Brain microvascular endothelial cell (primary cell): ENCODE results near the gene SAFB2.
A peak's percentile ranks its signal among the peaks of the same experiment; 100 is the strongest.

Experiments used
- DNase-seq: peaks from one replicate; pipeline ENCODE4 v3.0.0-alpha.2; 2020
- H3K27ac ChIP-seq: fragments of 250-450 bp; sonication (Bioruptor Pico); 2 replicates; pipeline ENCODE4 v1.5.1; 2020; ENCODE audit warnings: mild to moderate bottlenecking, moderate library complexity
- H3K27me3 ChIP-seq: fragments of 250-450 bp; sonication (Bioruptor Pico); replicated peaks from 2 replicates; pipeline ENCODE4 v1.5.1; 2020; ENCODE audit warnings: mild to moderate bottlenecking
- H3K36me3 ChIP-seq: fragments of 250-450 bp; sonication (Bioruptor Pico); replicated peaks from 2 replicates; pipeline ENCODE4 v1.5.1; 2020; ENCODE audit warnings: mild to moderate bottlenecking
- H3K4me3 ChIP-seq: 2 replicates; pipeline ENCODE4 v1.5.1; 2011; ENCODE audit warnings: low read depth, mild to moderate bottlenecking, control low read depth, low read length, moderate library complexity
- CTCF ChIP-seq: IDR thresholded peaks from 2 replicates; pipeline ENCODE4 v1.5.1; 2011; ENCODE audit warnings: low read depth, mild to moderate bottlenecking, moderate library complexity, low read length, control low read depth, inconsistent platforms; ENCODE audit errors: missing control alignments
- in situ Hi-C: cut with HindIII; loops from 2 replicates; pipeline ENCODE4 v1.10.0; 2017; ENCODE audit warnings: low sequenced_read_pairs, low pct_ligation_motif_present

SAFB2 gene

GRCh38 chr19:5621311-5621944 is 1.1 kb downstream of the SAFB2 start:
- peak overlapping the region; percentile 99 for H3K4me3 ChIP-seq
- H3K27ac ChIP-seq, result no peak overlapping the region
- TF ChIP-seq CTCF, result no peak
- peaks cover 38% of the 10 kb centered on the region for H3K36me3 ChIP-seq
- no peak for DNase-seq
- in situ Hi-C loops, result no loop called here
- no peaks in the 10 kb centered on the region for H3K27me3 ChIP-seq

GRCh38 chr19:5619946-5620345 is 2.6 kb downstream of the SAFB2 start:
- Histone ChIP-seq H3K36me3 (peaks cover 34% of the 10 kb centered on the region), H3K4me3 (no peak overlapping the region)
- in situ Hi-C loops, result no loop called here

GRCh38 chr19:5618591-5618990 is 4.0 kb downstream of the SAFB2 start:
- Histone ChIP-seq H3K4me3 (no peak overlapping the region), H3K36me3 (peaks cover 46% of the 10 kb centered on the region), H3K27ac (no peak overlapping the region), H3K27me3 (no peaks in the 10 kb centered on the region)
- TF ChIP-seq CTCF, result no peak
- DNase-seq, result no peak
- in situ Hi-C loops, result no loop called here

More at GRCh38 chr19:5619946-5620345, 2.6 kb downstream of the SAFB2 start:
- H3K27me3 ChIP-seq, result no peaks in the 10 kb centered on the region
- DNase-seq, result no peak
- TF ChIP-seq CTCF, result no peak
- no peak overlapping the region for H3K27ac ChIP-seq

GRCh38 chr19:5617080-5617479 is 5.5 kb downstream of the SAFB2 start:
- no peak for DNase-seq
- H3K27ac ChIP-seq, result no peak overlapping the region
- no peaks in the 10 kb centered on the region for H3K27me3 ChIP-seq
- H3K36me3 ChIP-seq, result peaks cover 58% of the 10 kb centered on the region
- TF ChIP-seq CTCF, result no peak
- in situ Hi-C loops, result no loop called here
- H3K4me3 ChIP-seq, result no peak overlapping the region

- Histone ChIP-seq H3K27ac (no peak overlapping the region), H3K36me3 (peaks cover 60% of the 10 kb centered on the region)
Measured at GRCh38 chr19:5615756-5616327, 6.7 kb downstream of the SAFB2 start.

More at GRCh38 chr19:5615756-5616327, 6.7 kb downstream of the SAFB2 start:
- Histone ChIP-seq H3K27me3 (no peaks in the 10 kb centered on the region), H3K4me3 (no peak overlapping the region)
- in situ Hi-C loops, result no loop called here
- no peak for TF ChIP-seq CTCF
- peak; percentile 32 for DNase-seq
